Measurements from ENCODE around the gene ATG7.

GRCh38 chr3:11604139-11604892, 332.1 kb downstream of the ATG7 start:
- TF ChIP-seq, protein P1, sequence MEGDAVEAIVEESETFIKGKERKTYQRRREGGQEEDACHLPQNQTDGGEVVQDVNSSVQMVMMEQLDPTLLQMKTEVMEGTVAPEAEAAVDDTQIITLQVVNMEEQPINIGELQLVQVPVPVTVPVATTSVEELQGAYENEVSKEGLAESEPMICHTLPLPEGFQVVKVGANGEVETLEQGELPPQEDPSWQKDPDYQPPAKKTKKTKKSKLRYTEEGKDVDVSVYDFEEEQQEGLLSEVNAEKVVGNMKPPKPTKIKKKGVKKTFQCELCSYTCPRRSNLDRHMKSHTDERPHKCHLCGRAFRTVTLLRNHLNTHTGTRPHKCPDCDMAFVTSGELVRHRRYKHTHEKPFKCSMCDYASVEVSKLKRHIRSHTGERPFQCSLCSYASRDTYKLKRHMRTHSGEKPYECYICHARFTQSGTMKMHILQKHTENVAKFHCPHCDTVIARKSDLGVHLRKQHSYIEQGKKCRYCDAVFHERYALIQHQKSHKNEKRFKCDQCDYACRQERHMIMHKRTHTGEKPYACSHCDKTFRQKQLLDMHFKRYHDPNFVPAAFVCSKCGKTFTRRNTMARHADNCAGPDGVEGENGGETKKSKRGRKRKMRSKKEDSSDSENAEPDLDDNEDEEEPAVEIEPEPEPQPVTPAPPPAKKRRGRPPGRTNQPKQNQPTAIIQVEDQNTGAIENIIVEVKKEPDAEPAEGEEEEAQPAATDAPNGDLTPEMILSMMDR (IDR thresholded peaks at IDR 0.05; ENCODE audit: borderline replicate concordance, extremely low read depth, low read length, poor library complexity, severe bottlenecking): no peak
- TF ChIP-seq EZH2 (IDR thresholded peaks at IDR 0.05; ENCODE audit: borderline replicate concordance, low read depth, low read length, severe bottlenecking): no peak
